Left cardiac atrium (tissue), 4 donors: ENCODE measurements around the gene NSFL1C. TPM values are rescaled to one million over a fixed set of nuclear protein-coding genes. Genes with fewer than 3 reads are reported as not detected.
A peak's percentile ranks its signal among the peaks of the same experiment; 100 is the strongest.

Experiments used
- ATAC-seq, 2 donors: fragments of 200-7000 bp; cut with Tn5 transposase; one replicate each; pipeline ENCODE4 v1.9.1; 2020; ENCODE audit warnings: mild to moderate bottlenecking in 2 of 2, moderate library complexity in 2 of 2
- DNase-seq: peaks from one replicate; pipeline ENCODE4 v3.0.0-alpha.2; 2020
- intact Hi-C, 2 donors: fragments of 100-400 bp; cut with DNase I; formaldehyde crosslinking; loops; one replicate each; pipeline versions ENCODE4 v1.14.1 to v1.15.1; 2022 to 2023
- total RNA-seq, 2 donors: library from RNA; stranded (reverse); fragmentation: NEBNext Ultra II Directional; extraction: Animal tissue kit (Norgen Biotek cat#: 25700); gene quantifications; one replicate each; pipeline ENCODE4 v1.2.1, GENCODE V29; 2021
- donor health status: DM: no; HTN: yes; CAD: no.
- donor health status: DM: no; HTN: yes; CAD: no; lungs with severe emphysema.
- donor health status: DM: yes; HTN: yes; CAD: no.
- donor health status: Dilated cardiomyopathy.

NSFL1C gene
- total RNA-seq, 2 donors from 2014 or later = 48.8 to 62.7 TPM

- ATAC-seq (no peak), DNase-seq (no peak)
- intact Hi-C loops = no loop called here
Observed at GRCh38 chr20:1467082-1467354, 369 bp upstream of the NSFL1C start.

- DNase-seq = no peak
- intact Hi-C loops = no loop called here
- no peak for ATAC-seq
Observed at GRCh38 chr20:1465470-1466210, 1.0 kb downstream of the NSFL1C start.

DNA sequence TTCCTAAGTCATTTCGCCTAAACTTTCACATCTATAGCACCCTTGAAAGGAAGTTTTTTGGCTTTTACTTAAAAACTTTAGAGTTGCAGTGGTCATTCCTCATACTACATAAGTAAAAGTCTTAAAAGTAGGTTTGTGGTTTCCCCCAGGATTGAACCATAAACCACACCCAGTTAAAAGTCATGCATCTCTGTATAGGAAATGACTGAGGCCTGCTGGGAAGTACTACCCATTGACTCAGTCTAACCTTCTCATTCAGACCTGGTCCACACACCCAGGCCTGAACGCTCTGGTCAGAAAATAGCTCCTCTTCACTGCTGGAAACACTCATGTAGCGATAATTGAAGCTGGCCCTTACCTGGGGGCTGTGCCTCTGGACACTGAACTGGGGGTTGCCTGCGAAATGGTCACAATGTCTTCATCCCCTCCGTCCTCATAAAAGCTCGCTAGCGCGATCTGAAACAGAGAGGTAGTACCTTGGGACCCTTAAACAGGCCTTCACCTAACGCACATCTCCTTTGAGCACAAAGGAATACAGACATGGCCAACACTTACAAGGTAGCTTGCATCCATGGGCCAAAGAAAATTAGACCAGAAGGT lies 2.6 kb downstream of the NSFL1C start:
- no peak for ATAC-seq
- DNase-seq = no peak
- intact Hi-C loops = no loop called here

- intact Hi-C loops = no loop called here
- ATAC-seq = no peak
Observed at GRCh38 chr20:1462834-1463233, 3.8 kb downstream of the NSFL1C start.

DNA sequence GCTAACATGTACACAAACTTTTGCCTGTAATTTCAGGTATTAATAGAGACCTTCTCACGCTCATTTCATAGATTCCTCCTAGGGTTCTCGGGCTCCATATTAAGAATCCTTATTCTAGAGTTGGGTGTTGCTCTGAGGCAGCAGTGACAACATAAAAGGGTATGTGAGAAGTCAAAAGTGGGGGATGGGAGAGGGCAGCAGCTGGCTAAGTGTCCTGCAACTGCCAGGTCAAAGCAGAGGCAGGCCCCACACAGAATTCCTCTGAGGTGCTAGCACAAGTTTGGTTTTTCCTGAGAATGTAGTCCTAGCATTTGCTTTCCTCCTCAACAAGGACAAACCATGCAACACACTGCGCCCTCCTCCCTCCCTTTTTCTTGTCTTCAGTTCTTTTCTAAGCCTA lies 4.6 kb downstream of the NSFL1C start:
- DNase-seq = no peak
- intact Hi-C loops = no loop called here
- no peak for ATAC-seq

More at GRCh38 chr20:1462834-1463233, 3.8 kb downstream of the NSFL1C start:
- no peak for DNase-seq

DNA sequence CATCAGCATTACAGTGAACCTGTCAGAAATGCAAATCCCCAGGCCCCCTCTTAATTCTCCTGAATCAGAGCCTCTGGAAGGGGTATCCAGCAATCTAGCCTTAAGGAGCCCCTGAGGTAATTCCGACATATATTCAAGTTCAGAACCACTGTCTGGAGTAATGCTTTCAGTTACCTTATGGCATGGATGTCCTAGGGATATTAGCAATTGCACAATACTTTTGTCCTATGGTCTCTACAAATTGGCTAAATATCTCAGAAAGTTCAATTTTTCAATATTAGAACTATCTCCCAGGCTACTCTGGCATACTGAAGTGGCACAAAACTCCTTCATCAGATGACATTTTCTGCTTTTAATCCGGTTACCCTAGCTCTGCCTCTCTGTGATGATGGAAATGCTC lies 6.4 kb downstream of the NSFL1C start:
- DNase-seq (no peak), ATAC-seq (no peak)
- intact Hi-C loops = no loop called here

GRCh38 chr20:1457992-1458391 lies 8.7 kb downstream of the NSFL1C start:
- DNase-seq (no peak), ATAC-seq (no peak)
- intact Hi-C loops = no loop called here

- DNase-seq (no peak), ATAC-seq (no peak)
- intact Hi-C loops = no loop called here
Observed at GRCh38 chr20:1456300-1456699, 10.3 kb downstream of the NSFL1C start.

DNA sequence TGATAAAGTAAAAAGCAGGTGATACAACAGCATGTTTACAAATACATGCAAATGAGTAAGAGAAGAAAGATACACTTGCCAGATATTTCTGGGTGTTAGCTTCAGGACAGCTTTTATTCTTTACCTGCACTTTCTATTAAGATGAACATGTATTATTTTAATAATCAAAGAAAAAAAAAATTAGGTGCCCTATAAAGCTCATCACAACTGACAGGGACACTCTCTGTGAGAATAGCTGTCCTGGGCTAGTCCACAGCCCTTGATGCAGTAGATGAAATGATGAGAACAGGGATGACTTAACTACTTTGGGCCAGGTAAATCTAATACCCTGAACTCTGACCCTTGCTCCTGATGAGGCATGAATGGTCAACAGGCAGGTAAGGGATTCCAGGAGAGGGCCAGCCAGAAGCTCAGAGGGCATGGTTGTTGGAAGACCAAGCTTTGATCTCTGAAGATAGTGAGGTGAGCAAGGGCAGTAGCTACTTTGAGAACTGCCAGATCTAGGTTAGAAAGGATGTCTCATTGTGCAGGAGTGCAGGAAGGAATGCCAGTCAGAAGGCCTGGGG lies 15.6 kb downstream of the NSFL1C start:
- ATAC-seq = no peak
- DNase-seq = no peak
- intact Hi-C loops = no loop called here

GRCh38 chr20:1449370-1449769 lies 17.3 kb downstream of the NSFL1C start:
- intact Hi-C loops = no loop called here
- ATAC-seq (no peak), DNase-seq (no peak)

GRCh38 chr20:1448081-1448620 lies 18.5 kb downstream of the NSFL1C start:
- intact Hi-C loops = no loop called here
- DNase-seq = no peak
- no peak for ATAC-seq

- no peak for ATAC-seq
- DNase-seq = no peak
- intact Hi-C loops = no loop called here
Observed at GRCh38 chr20:1446536-1446935, 20.1 kb downstream of the NSFL1C start.

DNA sequence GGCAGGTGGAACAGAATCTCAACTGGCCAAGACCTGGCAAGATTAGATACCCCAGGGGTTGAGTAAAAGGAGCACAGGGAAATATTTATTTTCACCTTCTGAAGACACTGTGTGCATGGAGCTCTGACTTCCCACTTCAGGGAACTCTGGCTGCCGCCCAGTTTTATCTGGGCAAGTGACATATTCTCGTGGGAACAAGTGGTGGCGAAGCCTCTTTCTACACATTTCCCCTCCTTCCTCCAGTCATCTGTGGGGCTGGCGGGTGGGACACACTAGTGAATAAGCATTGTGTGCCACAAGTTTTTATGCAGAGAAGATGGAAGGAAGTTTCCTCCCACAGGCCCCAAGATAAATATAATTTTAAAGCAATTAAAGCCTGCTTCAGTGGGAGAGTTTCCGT lies 23.6 kb downstream of the NSFL1C start:
- intact Hi-C loops = no loop called here
- ATAC-seq (no peak), DNase-seq (no peak)

DNA sequence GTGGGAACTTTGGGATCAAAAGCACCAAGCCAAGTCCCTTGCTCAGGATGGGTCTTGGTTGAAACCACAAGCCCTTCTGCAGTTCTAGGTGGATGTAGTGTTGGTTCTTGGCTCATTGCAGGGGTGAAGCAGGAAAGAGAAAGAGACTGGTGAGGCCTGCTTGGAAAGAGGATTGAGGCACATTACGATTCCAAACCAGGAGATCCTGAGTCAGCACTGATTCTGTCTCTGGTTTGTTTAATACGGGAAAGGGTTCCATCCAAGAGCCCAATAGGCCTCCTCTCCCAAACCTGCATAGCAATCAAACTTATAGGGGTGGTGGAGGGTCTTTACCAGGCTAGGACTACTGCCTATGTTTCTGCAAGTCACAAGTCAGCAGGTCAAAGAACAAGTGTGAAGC lies 24.3 kb downstream of the NSFL1C start:
- ATAC-seq = no peak
- no peak for DNase-seq
- intact Hi-C loops = no loop called here

DNA sequence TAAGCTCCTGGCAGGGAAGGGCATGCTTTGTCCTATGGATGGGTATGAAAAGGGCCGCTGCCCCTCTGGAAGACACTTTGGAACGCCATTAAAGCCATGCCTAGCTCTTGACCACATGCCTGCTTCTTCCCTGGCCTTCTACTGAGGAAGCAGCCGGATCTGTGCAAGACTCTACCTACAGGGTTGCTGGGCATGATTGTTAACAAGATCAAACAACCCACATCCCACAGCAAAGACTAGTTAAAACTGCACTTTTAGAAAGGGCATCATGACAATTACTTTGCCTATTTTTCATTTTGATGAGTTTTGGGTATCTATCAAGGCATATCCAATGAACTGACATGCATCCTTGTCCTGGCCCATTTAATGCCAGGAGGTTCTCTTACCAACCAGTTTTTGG lies 25.5 kb downstream of the NSFL1C start:
- no peak for ATAC-seq
- intact Hi-C loops = no loop called here
- no peak for DNase-seq

GRCh38 chr20:1440024-1440423 lies 26.6 kb downstream of the NSFL1C start:
- intact Hi-C loops = no loop called here
- DNase-seq = no peak
- no peak for ATAC-seq

- ATAC-seq (no peak), DNase-seq (no peak)
- intact Hi-C loops = loop anchor here in 1 of 2 donors (5.0 kb wide), 1 partner anchor 126 kb away; no protein-coding TSS in a partner anchor
Observed at GRCh38 chr20:1438361-1438760, 28.3 kb downstream of the NSFL1C start.

DNA sequence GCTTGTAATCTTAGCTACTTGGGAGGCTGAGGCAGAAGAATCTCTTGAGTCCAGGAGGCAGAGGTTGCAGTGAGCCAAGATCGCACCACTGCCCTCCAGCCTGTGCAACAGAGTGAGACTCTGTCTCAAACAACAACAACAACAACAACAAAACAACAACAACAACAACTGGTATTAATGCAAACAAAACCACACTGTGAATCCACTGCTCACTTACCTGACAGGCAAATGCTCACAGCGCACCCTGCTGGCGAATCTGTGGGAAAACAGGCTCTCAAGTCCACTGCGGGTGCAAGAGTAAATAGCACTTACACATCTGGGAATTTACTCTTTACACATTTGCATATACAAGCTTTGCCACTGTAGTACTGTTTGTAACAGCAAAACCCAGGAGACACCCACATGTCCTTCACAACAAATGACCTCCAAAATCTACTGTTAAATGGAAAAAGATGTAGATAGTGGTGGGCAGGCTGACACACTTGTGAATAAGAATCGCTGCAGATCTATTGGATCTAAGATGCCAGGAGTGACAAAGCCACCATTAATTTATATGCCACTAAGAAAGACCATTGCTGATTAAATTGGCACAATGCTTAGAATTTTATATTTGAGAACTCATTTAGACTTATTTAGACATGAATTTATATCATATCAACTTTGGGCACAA lies 29.3 kb downstream of the NSFL1C start:
- intact Hi-C loops = loop anchor here (2.0 to 5.0 kb wide), 2 partner anchors 125 kb away; no protein-coding TSS in a partner anchor
- ATAC-seq (peak; percentile 68 to 70), DNase-seq (peak; percentile 67)

- ATAC-seq (no peak), DNase-seq (no peak)
- intact Hi-C loops = loop anchor here (2.0 to 5.0 kb wide), 2 partner anchors 123 to 124 kb away; no protein-coding TSS in a partner anchor
Observed at GRCh38 chr20:1436263-1436662, 30.4 kb downstream of the NSFL1C start.

DNA sequence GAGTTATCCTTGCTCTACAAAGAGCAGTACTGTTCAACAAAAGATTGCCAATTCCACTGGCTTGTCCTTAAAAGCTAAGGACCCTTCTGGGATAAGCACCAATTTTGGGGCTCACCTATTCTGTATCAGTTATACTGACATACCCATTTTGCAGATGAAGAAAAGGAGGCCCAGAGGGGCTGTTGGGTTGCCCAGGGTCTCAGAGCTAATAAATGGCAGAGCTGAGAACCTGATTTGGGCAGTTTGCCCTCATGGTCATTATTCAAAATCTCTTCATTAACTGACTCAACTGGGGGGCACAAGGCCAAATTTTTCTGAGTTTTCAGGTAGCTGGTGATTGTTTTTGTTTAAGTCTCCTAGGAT lies 31.3 kb downstream of the NSFL1C start:
- intact Hi-C loops = loop anchor here in 1 of 2 donors (5.0 kb wide), 1 partner anchor 123 kb away; no protein-coding TSS in a partner anchor
- ATAC-seq (no peak), DNase-seq (no peak)
